Activated T-cell treated with anti-CD3 and anti-CD28 coated beads for 4 hours (primary cell): ENCODE measurements around the gene GCFC2.
"Not testable (repeated sequence)": the region's sequence is repeated elsewhere in the genome, so short reads cannot be mapped to it uniquely, and the experiment has no call there.

Experiments
- DNase-seq: peaks from one replicate; pipeline ENCODE4 v3.0.0-alpha.2; 2020

Gene GCFC2

GRCh38 chr2:75710577-75711253 is at the start of gene GCFC2:
TSS of gene GCFC2 (minus strand) at chr2:75710915. CDS start at chr2:75710855, 60 bp downstream.
- DNase-seq, result peak; percentile 76

- no peak for DNase-seq
These were observed 42.1 kb upstream of the GCFC2 start for GRCh38 chr2:75752828-75753227.

- DNase-seq, result no peak
These were observed 41.2 kb upstream of the GCFC2 start for GRCh38 chr2:75751824-75752468.

GRCh38 chr2:75751360-75751759 is 40.6 kb upstream of the GCFC2 start:
- DNase-seq, result no peak

GRCh38 chr2:75737961-75738360 is 27.2 kb upstream of the GCFC2 start:
- no peak for DNase-seq

DNA sequence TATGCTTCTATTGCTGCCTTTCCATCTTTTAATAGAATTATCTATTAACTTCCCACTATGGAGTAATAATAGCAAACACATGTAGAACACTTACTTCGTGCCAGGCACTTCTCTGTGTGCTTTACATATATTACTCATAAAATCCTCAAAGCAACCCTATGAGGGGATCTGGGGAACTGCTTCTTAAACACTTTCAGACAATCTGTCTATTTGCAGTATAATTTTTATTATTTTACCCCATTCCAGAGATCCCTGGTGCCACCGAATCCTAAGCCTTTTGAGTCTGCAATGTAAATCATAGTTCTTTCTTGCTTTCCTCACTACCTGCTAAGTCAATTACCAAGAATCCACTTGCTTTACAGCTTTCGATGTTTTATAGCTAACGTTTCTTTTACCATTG is 25.6 kb upstream of the GCFC2 start:
- no peak for DNase-seq

DNA sequence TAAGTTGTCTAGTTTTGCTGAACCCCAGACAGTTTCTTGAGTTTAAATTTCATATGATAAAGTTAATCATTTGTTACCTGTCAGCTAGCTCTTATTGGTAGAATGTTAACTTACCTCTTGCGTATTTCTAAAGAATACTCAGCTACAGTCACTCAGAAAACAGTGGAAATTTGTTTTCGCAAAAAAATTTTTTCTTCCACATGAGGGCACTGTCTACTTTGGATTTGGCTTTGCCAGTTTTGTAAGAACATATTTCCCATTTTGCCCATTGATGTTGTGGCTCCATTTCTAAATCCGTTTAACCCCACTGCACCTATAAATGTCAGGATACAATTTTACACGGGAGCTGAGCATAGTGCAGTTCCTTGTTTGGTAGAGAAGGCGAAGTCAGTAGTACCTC is 19.1 kb upstream of the GCFC2 start:
- DNase-seq, result no peak

DNA sequence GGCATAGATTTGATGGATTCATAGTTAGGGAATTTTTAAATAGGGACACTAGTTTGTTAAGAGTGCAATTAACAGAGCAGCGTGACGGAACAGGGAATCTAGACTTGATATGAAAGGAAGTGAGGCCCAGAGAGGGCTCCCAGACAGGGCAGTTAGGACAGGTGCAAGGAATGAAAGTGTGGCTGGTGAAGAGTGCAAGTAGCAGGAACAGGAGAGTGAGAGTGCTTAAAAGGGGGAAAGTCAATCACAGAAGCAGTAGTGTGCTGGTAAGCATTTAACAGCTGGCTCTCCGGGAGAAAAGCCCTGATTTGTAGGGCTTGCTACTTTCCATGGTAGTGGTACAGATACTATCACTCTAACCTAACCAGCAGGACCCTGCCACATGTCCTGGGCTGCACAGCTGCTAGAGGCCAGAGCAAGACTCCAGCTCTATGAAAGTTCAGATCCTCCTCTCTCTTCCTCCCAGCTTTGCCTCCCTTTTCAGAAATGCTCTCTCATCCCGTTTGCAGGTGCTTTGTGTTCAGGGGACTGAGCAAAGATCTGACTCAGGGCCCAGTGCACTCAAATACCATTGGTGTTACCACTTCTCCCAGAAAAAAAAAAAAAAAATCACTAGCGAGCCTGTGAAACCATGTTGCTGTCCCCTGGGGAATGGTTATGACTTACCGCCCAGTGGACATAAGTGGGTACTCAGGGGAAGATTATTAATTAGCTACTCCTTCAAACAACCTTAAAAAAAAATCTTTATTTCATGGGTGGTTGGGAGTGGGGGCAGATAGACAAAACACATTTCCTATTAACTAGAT is 18.1 kb upstream of the GCFC2 start:
- no peak for DNase-seq

- DNase-seq, result no peak
These were observed 12.0 kb upstream of the GCFC2 start for GRCh38 chr2:75722687-75723086.

- DNase-seq, result no peak
These were observed 9.8 kb upstream of the GCFC2 start for GRCh38 chr2:75720525-75720924.

DNA sequence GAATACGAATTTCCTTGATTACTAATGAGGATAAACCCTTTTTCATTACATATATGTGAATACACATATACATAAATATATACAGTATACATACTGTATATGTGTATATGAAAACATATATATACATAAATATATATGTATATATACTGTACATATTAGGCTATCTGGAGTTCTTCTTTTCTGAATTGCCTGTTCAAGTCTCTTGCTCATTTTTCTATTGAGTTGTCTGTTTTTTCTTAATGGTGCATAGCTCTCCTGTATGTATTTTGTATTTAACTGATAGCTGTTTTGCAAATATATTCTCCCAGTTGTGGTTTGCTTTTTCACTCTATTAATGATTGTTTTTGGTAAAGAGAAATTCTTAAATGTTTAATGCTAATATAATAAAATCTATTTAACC is 8.9 kb upstream of the GCFC2 start:
- DNase-seq, result no peak

GRCh38 chr2:75716406-75716805 is 5.7 kb upstream of the GCFC2 start:
- DNase-seq, result no peak

DNA sequence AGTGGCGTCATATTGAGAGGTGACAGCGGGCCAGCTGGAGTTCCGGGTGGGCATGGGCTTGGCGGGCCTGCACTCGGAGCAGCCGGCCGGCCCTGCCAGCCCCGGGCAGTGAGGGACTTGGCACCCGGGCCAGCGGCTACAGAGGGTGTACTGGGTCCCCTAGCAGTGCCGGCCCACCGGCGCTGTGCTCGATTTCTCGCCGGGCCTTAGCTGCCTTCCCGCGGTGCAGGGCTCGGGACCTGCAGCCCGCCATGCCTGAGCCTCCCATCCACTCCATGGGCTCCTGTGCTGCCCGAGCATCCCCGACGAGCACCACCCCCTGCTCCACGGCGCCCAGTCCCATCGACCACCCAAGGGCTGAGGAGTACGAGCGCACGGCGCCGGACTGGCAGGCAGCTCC is 875 bp upstream of the GCFC2 start:
- not testable (repeated sequence) for DNase-seq

GRCh38 chr2:75710220-75710576 is 517 bp downstream of the GCFC2 start:
- no peak for DNase-seq

DNA sequence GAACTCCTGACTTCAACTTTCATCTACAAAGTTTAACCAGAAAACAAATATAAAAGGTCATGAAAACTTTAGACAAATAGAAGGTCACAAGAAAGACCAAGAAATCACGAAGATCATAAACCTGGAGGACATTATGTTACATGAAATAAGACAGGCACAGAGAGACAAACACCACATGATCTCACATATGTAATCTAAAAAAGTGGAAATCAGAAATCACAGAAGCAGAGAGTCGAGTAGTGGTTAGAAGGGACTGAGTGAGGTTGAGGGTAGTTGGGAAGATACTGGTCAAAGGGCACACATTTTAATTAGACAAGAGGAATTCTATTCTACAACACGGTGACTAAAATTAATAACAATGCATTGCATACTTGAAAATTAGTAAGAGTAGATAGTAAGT is 1.4 kb downstream of the GCFC2 start:
- no peak for DNase-seq

- DNase-seq, result no peak
These were observed 2.8 kb downstream of the GCFC2 start for GRCh38 chr2:75707901-75708300.

- DNase-seq, result no peak
These were observed 4.8 kb downstream of the GCFC2 start for GRCh38 chr2:75705921-75706320.

- DNase-seq, result no peak
These were observed 7.0 kb downstream of the GCFC2 start for GRCh38 chr2:75703589-75704287.

GRCh38 chr2:75702593-75702992 is 8.1 kb downstream of the GCFC2 start:
- DNase-seq, result no peak

DNA sequence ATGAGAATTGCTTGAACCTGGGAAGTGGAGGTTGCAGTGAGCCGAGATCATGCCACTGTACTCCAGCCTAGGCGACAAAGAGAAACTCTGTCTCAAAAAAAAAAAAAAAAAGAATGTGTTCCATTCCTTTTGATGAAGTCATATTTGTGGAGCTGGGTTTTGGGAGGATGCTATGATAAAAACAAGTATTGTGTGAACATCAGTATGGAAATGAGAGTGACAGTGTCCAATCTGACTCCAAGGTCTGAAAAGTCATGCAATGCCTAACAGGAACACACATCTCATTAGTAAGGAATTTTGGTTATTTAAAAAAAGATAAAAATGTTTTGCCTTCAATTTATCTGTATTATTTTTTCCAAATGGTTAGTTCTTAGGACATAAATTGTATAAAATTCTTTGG is 11.8 kb downstream of the GCFC2 start:
- DNase-seq, result no peak

DNA sequence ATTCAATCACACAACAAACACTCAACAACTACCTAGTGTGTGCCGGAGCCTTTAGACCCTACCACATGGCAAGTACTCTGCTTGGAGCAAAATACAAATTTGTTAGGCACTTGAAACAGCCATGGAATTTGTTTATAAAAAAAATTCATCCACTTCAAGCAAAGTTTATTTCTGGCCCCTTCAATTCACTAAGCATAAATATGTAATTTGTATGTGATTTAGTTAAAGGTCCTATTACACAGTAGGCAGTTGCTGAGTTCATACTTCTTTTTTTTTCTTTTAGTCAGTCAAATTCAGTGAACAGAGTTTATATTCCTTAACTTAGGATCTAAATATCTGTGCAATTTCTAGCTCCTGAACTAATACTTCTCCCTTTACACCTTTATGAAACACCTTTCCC is 22.5 kb downstream of the GCFC2 start:
- no peak for DNase-seq

- DNase-seq, result not testable (repeated sequence)
These were observed 27.3 kb downstream of the GCFC2 start for GRCh38 chr2:75683430-75683829.

- no peak for DNase-seq
These were observed 30.3 kb downstream of the GCFC2 start for GRCh38 chr2:75680402-75680801.

- DNase-seq, result no peak
These were observed 31.2 kb downstream of the GCFC2 start for GRCh38 chr2:75679556-75679955.
